Measurements from ENCODE around the gene MATN1. TPM values are rescaled to one million over a fixed set of nuclear protein-coding genes. Genes with fewer than 3 reads are reported as not detected.

MATN1 gene
- total and polyA plus RNA-seq, 2 of the 4 experiments (the other 2 are of a cell fraction): 0.27 TPM; not detected in 1

DNA sequence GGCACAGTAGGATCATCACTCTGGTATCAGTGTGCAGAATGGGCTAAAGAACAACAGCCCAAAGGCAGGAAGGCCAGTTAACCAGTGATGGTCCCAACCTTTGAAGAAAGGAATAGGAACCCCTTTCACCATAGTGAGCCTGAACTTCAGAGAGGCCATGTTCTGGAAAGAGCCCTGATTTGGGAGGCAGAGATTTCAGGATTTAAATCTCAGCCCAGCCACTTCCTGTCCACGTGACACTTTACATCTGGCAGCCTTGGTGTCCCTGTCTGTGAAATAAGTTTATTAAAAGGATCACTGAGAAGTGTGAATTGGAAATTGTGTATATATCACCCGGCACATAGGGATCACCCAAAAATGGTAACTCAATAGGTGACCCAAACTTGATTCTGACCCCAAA is 13.0 kb downstream of the MATN1 start:
- Histone ChIP-seq H3K23ac (ENCODE audit: low read depth, low read length) (no peak overlapping the region), H2BK15ac (ENCODE audit: low read depth, low read length) (no peak overlapping the region), H2BK5ac (ENCODE audit: low read depth, low read length, poor library complexity, severe bottlenecking) (no peak overlapping the region), H3K79me1 (ENCODE audit: low read depth in 1 of 2, low read length in 2 of 2) (no peaks in the 10 kb centered on the region), H3K9me3 (ENCODE audit: control insufficient read depth, insufficient read depth, low read length) (no peaks in the 10 kb centered on the region; the same call in 1 of the 2 replicates), H4K20me1 (ENCODE audit: insufficient read depth, low read length) (no peaks in the 10 kb centered on the region), H4K5ac (ENCODE audit: low read depth, low read length) (no peak overlapping the region), H3K36me3 (ENCODE audit: control insufficient read depth, insufficient read depth, low read length) (no peaks in the 10 kb centered on the region), H3K4ac (ENCODE audit: low read depth, low read length) (no peak overlapping the region), H2AK5ac (ENCODE audit: low read depth, low read length) (no peak overlapping the region), H3K14ac (replicated peaks; ENCODE audit: low read depth, low read length) (no peak overlapping the region), H2BK120ac (ENCODE audit: low read depth, low read length) (no peak overlapping the region), H3K56ac (ENCODE audit: extremely low read depth, insufficient read depth, low read length) (no peak overlapping the region), H2AK9ac (replicated peaks; ENCODE audit: low read depth, low read length, poor library complexity) (no peak overlapping the region), H4K91ac (ENCODE audit: insufficient read depth, low read depth, low read length) (no peak overlapping the region), H3K4me3 (ENCODE audit: insufficient read depth, low read depth, low read length) (no peak overlapping the region), H3K4me1 (ENCODE audit: control insufficient read depth, insufficient read depth, low read length) (no peaks in the 10 kb centered on the region), H3K27me3 (ENCODE audit: control insufficient read depth, insufficient read depth, low read length) (peaks cover 43% of the 10 kb centered on the region), H2AFZ (replicated peaks; ENCODE audit: low read length, poor library complexity) (no peak overlapping the region), H3K27ac (ENCODE audit: insufficient read depth, low read length) (no peak overlapping the region), H3K9me1 (ENCODE audit: insufficient read depth, low read length) (no peaks in the 10 kb centered on the region), H3K9ac (ENCODE audit: low read depth, low read length) (no peak overlapping the region), H3K4me2 (ENCODE audit: low read depth, low read length) (no peak overlapping the region), H2BK20ac (ENCODE audit: low read depth, low read length) (no peak overlapping the region), H3K18ac (ENCODE audit: low read depth, low read length) (no peak overlapping the region), H4K8ac (ENCODE audit: low read depth in 2 of 2, low read length in 2 of 2) (no peak overlapping the region)
- DNase-seq (no peak), ATAC-seq (ENCODE audit: low read depth) (no peak)
- POLR2A ChIA-PET (ENCODE audit: unreplicated experiment): no interaction called here
- in situ Hi-C loops (cut with MboI; ENCODE audit: low sequenced_read_pairs): loop anchor here (10.0 kb wide), 1 partner anchor 1476 kb away; the partner anchor contains the start of genes MECR and PTPRU
- TF ChIP-seq MAFK (IDR thresholded peaks at IDR 0.05; ENCODE audit: low read depth, low read length) (no peak), RFX5 (IDR thresholded peaks at IDR 0.05; ENCODE audit: low read depth, low read length) (no peak), BHLHE40 (IDR thresholded peaks at IDR 0.05; ENCODE audit: low read depth, low read length) (no peak), CEBPB (IDR thresholded peaks at IDR 0.05; ENCODE audit: low read depth, low read length) (no peak)
- TF ChIP-seq, protein P1, sequence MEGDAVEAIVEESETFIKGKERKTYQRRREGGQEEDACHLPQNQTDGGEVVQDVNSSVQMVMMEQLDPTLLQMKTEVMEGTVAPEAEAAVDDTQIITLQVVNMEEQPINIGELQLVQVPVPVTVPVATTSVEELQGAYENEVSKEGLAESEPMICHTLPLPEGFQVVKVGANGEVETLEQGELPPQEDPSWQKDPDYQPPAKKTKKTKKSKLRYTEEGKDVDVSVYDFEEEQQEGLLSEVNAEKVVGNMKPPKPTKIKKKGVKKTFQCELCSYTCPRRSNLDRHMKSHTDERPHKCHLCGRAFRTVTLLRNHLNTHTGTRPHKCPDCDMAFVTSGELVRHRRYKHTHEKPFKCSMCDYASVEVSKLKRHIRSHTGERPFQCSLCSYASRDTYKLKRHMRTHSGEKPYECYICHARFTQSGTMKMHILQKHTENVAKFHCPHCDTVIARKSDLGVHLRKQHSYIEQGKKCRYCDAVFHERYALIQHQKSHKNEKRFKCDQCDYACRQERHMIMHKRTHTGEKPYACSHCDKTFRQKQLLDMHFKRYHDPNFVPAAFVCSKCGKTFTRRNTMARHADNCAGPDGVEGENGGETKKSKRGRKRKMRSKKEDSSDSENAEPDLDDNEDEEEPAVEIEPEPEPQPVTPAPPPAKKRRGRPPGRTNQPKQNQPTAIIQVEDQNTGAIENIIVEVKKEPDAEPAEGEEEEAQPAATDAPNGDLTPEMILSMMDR (conservative IDR thresholded peaks at IDR 0.05; ENCODE audit: low read depth, low read length): no peak
- TF ChIP-seq, protein P2, sequence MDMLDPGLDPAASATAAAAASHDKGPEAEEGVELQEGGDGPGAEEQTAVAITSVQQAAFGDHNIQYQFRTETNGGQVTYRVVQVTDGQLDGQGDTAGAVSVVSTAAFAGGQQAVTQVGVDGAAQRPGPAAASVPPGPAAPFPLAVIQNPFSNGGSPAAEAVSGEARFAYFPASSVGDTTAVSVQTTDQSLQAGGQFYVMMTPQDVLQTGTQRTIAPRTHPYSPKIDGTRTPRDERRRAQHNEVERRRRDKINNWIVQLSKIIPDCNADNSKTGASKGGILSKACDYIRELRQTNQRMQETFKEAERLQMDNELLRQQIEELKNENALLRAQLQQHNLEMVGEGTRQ (IDR thresholded peaks at IDR 0.05; ENCODE audit: low read depth, low read length): peak; percentile 17; the same call in 1 of the 2 replicates
- BruUV-seq (replicated peaks): no TSS peak
- dilution Hi-C loops (cut with HindIII; ENCODE audit: low sequenced_read_pairs, unreplicated experiment): no loop called here
- intact Hi-C loops (cut with micrococcal nuclease): no loop called here
- no CpG with 5 or more reads among the region's 2 CpGs for WGBS, 2 experiments (ENCODE audit: extremely low coverage in 2 of 2, insufficient read length in 1 of 2)
- CTCF ChIA-PET: no interaction called here

Measured in IMR-90 (cell line).